PC-9 (cell line): ENCODE measurements around the gene NRSN2.

Source experiments
- CTCF ChIP-seq: fragments of 200-600 bp; sonication (generic); conservative IDR thresholded peaks from 2 replicates; pipeline ENCODE4 v1.6.1; 2017; ENCODE audit warnings: mixed run types, antibody characterized with exemption, mild to moderate bottlenecking, moderate library complexity
- EZH2 ChIP-seq: fragments of 200-600 bp; sonication (generic); IDR thresholded peaks from 2 replicates; pipeline ENCODE4 v1.8.0; 2017; ENCODE audit warnings: antibody characterized with exemption, low read depth

DNA sequence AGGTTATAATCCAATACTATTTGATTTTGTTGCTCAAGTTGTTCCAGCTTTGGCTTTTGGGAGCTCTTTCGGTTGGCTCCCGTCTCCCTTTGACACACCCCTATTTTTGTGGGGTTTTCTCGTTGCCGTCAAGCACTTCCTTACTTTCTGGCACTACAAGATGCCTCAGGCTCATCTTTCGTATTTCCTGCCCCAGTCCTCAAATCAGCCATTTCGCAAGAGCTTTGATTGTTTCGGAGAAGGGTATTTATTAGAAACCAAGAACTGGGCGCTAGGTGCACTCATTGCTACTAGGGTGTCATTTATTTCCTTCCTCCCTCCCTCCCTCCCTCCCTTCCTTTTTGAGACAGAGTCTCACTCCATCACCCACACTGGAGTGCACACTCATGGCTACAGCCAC, 34.8 kb upstream of the NRSN2 start:
- TF ChIP-seq CTCF (no peak), EZH2 (no peak)
